HEK293 (cell line): ENCODE results near the gene G2E3.
"Not testable (repeated sequence)": the region's sequence is repeated elsewhere in the genome, so short reads cannot be mapped to it uniquely, and the experiment has no call there.

Experiments
- CTCF ChIA-PET: fragments of 350-600 bp; formaldehyde crosslinking; extraction: SDS; loops from one replicate; lab custom pipeline; 2021; ENCODE audit warnings: antibody characterized with exemption; lab: Yijun Ruan, JAX
- POLR2A ChIA-PET: fragments of 300-600 bp; formaldehyde crosslinking; extraction: SDS; loops from one replicate; lab custom pipeline; 2020; ENCODE audit warnings: antibody characterized with exemption, inconsistent platforms; lab: Yijun Ruan, JAX
- H3K27ac ChIP-seq: fragments of 200-500 bp; sonication (Bioruptor generic); 2 replicates; pipeline ENCODE4 v1.5.1; 2014; ENCODE audit warnings: low read depth, low read length, control low read depth, inconsistent platforms; ENCODE audit errors: extremely low read depth
- H3K36me3 ChIP-seq, 2 experiments: fragments of 200-500 bp in 1 of 2; sonication (Bioruptor generic) in 1 of 2; 1 replicate in 1 of 2; 2 replicates in 1 of 2; pipeline ENCODE4 v1.5.1; 2014 to 2017; ENCODE audit warnings: inconsistent platforms in 2 of 2, low read length in 2 of 2; ENCODE audit not compliant: control insufficient read depth in 2 of 2, insufficient read depth in 1 of 2
- H3K4me1 ChIP-seq: fragments of 200-500 bp; sonication (Bioruptor generic); 2 replicates; pipeline ENCODE4 v1.5.1; 2014; ENCODE audit warnings: mild to moderate bottlenecking, low read length, inconsistent platforms; ENCODE audit not compliant: control insufficient read depth, insufficient read depth
- H3K4me3 ChIP-seq: 2 replicates; pipeline ENCODE4 v1.5.1; 2011; ENCODE audit warnings: low read depth, mild to moderate bottlenecking, control low read depth, low read length, moderate library complexity
- H3K9me3 ChIP-seq: fragments of 200-500 bp; sonication (Bioruptor generic); 2 replicates; pipeline ENCODE4 v1.5.1; 2014; ENCODE audit warnings: low read depth, low read length, inconsistent platforms; ENCODE audit not compliant: control insufficient read depth, insufficient read depth
- BCL11B ChIP-seq: fragments of 450-650 bp; formaldehyde crosslinking; IDR thresholded peaks from 2 replicates; pipeline ENCODE4 v1.5.1; 2016; ENCODE audit warnings: low read depth, missing biosample characterization, missing genetic modification characterization
- FEZF1 ChIP-seq: fragments of 450-650 bp; formaldehyde crosslinking; IDR thresholded peaks from 2 replicates; pipeline ENCODE4 v1.5.1; 2016; ENCODE audit warnings: missing biosample characterization, missing genetic modification characterization
- HIC1 ChIP-seq: fragments of 450-650 bp; formaldehyde crosslinking; IDR thresholded peaks from 2 replicates; pipeline ENCODE4 v1.5.1; 2016; ENCODE audit warnings: missing biosample characterization, missing genetic modification characterization
- MZF1 ChIP-seq: fragments of 450-650 bp; formaldehyde crosslinking; IDR thresholded peaks from 2 replicates; pipeline ENCODE4 v1.5.1; 2017; ENCODE audit warnings: missing biosample characterization, missing genetic modification characterization, borderline replicate concordance
- OVOL3 ChIP-seq: fragments of 450-650 bp; formaldehyde crosslinking; IDR thresholded peaks from 2 replicates; pipeline ENCODE4 v1.5.1; 2016; ENCODE audit warnings: missing biosample characterization, missing genetic modification characterization
- REPIN1 ChIP-seq: fragments of 450-650 bp; formaldehyde crosslinking; IDR thresholded peaks from 2 replicates; pipeline ENCODE4 v1.5.1; 2017; ENCODE audit warnings: missing biosample characterization, missing genetic modification characterization, low read depth
- SP7 ChIP-seq: fragments of 450-650 bp; formaldehyde crosslinking; IDR thresholded peaks from 2 replicates; pipeline ENCODE4 v1.5.1; 2016; ENCODE audit warnings: missing biosample characterization, missing genetic modification characterization
- ZNF132 ChIP-seq: fragments of 450-650 bp; formaldehyde crosslinking; IDR thresholded peaks from 2 replicates; pipeline ENCODE4 v1.5.1; 2017; ENCODE audit warnings: missing biosample characterization, missing genetic modification characterization, borderline replicate concordance
- ZNF138 ChIP-seq: fragments of 450-650 bp; formaldehyde crosslinking; IDR thresholded peaks from 2 replicates; pipeline ENCODE4 v1.5.1; 2016; ENCODE audit warnings: missing biosample characterization, missing genetic modification characterization, borderline replicate concordance
- ZNF146 ChIP-seq: fragments of 450-650 bp; formaldehyde crosslinking; IDR thresholded peaks from 2 replicates; pipeline ENCODE4 v1.5.1; 2016; ENCODE audit warnings: missing biosample characterization, missing genetic modification characterization
- ZNF2 ChIP-seq: fragments of 450-650 bp; formaldehyde crosslinking; IDR thresholded peaks from 2 replicates; pipeline ENCODE4 v1.5.1; 2016; ENCODE audit warnings: missing biosample characterization, missing genetic modification characterization
- ZNF24 ChIP-seq: fragments of 450-650 bp; formaldehyde crosslinking; IDR thresholded peaks from 2 replicates; pipeline ENCODE4 v1.5.1; 2016; ENCODE audit warnings: missing biosample characterization, missing genetic modification characterization
- ZNF266 ChIP-seq: fragments of 450-650 bp; formaldehyde crosslinking; IDR thresholded peaks from 2 replicates; pipeline ENCODE4 v1.5.1; 2016; ENCODE audit warnings: missing biosample characterization, missing genetic modification characterization, low read depth
- ZNF280C ChIP-seq: fragments of 450-650 bp; formaldehyde crosslinking; IDR thresholded peaks from 2 replicates; pipeline ENCODE4 v1.5.1; 2016; ENCODE audit warnings: missing biosample characterization, missing genetic modification characterization
- ZNF350 ChIP-seq: fragments of 450-650 bp; formaldehyde crosslinking; IDR thresholded peaks from 2 replicates; pipeline ENCODE4 v1.5.0; 2017; ENCODE audit warnings: missing biosample characterization, mild to moderate bottlenecking, missing genetic modification characterization
- ZNF366 ChIP-seq: fragments of 450-650 bp; formaldehyde crosslinking; conservative IDR thresholded peaks from 2 replicates; pipeline ENCODE4 v1.5.1; 2016; ENCODE audit warnings: missing biosample characterization, missing genetic modification characterization
- ZNF514 ChIP-seq: fragments of 450-650 bp; formaldehyde crosslinking; IDR thresholded peaks from 2 replicates; pipeline ENCODE4 v1.5.1; 2016; ENCODE audit warnings: missing biosample characterization, missing genetic modification characterization
- ZNF558 ChIP-seq: fragments of 450-650 bp; formaldehyde crosslinking; IDR thresholded peaks from 2 replicates; pipeline ENCODE4 v1.5.1; 2016; ENCODE audit warnings: missing biosample characterization, missing genetic modification characterization
- ZNF561 ChIP-seq: fragments of 450-650 bp; IDR thresholded peaks from 2 replicates; pipeline ENCODE4 v1.5.1; 2018; ENCODE audit warnings: missing biosample characterization, missing genetic modification characterization, borderline replicate concordance
- ZNF624 ChIP-seq: fragments of 450-650 bp; formaldehyde crosslinking; IDR thresholded peaks from 2 replicates; pipeline ENCODE4 v1.5.1; 2017; ENCODE audit warnings: missing biosample characterization, missing genetic modification characterization
- ZNF768 ChIP-seq: fragments of 450-650 bp; formaldehyde crosslinking; IDR thresholded peaks from 2 replicates; pipeline ENCODE4 v1.5.1; 2018; ENCODE audit warnings: missing biosample characterization, mild to moderate bottlenecking, missing genetic modification characterization
- ZNF777 ChIP-seq: fragments of 450-650 bp; formaldehyde crosslinking; IDR thresholded peaks from 2 replicates; pipeline ENCODE4 v1.5.1; 2017; ENCODE audit warnings: missing biosample characterization, missing genetic modification characterization, borderline replicate concordance
- ZSCAN16 ChIP-seq: fragments of 450-650 bp; formaldehyde crosslinking; IDR thresholded peaks from 2 replicates; pipeline ENCODE4 v1.5.1; 2016; ENCODE audit warnings: missing biosample characterization, missing genetic modification characterization
- ZSCAN23 ChIP-seq: fragments of 450-650 bp; formaldehyde crosslinking; IDR thresholded peaks from 2 replicates; pipeline ENCODE4 v1.5.1; 2016; ENCODE audit warnings: missing biosample characterization, missing genetic modification characterization
- TF ChIP-seq, protein P1 (sequence below): fragments of 450-650 bp; formaldehyde crosslinking; IDR thresholded peaks from 2 replicates; pipeline ENCODE4 v1.5.1; 2016; ENCODE audit warnings: missing biosample characterization, missing genetic modification characterization
- TF ChIP-seq, protein P2 (sequence below): fragments of 450-650 bp; formaldehyde crosslinking; IDR thresholded peaks from 2 replicates; pipeline ENCODE4 v1.5.1; 2016; ENCODE audit warnings: missing biosample characterization, missing genetic modification characterization

The G2E3 gene

DNA sequence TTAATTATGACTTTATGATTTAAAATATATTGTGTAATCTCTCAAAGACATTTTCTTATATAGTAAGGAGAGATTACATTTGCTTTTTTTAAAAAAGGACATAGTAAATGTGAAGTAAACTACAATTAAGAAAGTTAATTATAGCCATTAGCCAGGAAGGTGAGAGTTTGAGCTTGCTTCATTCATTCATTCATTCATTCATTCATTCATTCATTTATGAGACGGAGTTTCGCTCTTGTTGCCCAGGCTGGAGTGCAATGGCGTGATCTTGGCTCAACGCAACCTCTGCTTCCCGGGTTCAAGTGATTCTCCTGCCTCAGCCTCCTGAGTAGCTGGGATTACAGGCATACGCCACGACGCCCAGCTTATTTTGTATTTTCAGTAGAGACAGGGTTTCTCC lies 45.7 kb downstream of the G2E3 start:
- H3K4me3 ChIP-seq, CTCF ChIA-PET, H3K4me1 ChIP-seq, H3K9me3 ChIP-seq, POLR2A ChIA-PET, H3K27ac ChIP-seq: not testable (repeated sequence)
- H3K36me3 ChIP-seq = peaks cover 62 to 71% of the 10 kb centered on the region in 2 experiments
- TF ChIP-seq ZNF24 (tag by site-specific recombination) = peak; percentile 76

DNA sequence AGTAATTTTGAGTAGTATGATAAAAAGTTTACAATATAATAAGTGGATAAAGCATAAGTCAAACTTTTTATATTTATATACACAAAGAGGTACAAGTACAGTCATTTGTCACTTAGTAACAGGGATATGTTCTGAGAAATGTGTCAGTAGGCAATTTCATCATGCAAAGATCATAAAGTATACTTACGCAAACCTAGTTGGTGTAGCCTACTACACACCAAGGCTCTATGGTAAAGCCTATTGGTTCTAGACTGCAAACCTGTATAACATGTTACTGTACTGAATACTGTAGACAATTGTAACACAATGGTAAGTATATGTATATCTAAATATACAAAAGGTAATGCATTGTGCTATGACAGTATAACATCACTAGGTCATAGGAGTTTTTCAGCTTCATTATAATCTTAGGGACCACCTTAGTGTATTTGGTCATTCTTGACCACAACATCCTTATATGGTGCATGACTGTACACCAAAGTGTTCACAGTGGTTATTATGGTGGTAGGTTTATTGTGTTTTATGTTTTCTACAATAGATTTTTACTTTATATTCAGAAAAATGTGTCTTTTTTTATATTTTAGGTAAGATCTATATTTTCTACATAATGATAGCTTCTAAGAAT lies 48.3 kb downstream of the G2E3 start:
- ChIA-PET CTCF (no interaction called here), POLR2A (no interaction called here)
- Histone ChIP-seq H3K9me3 (no peaks in the 10 kb centered on the region), H3K4me1 (peaks cover 9% of the 10 kb centered on the region), H3K27ac (no peak overlapping the region), H3K4me3 (no peak overlapping the region), H3K36me3 (peaks cover 50 to 66% of the 10 kb centered on the region in 2 experiments)
- no peak for TF ChIP-seq ZNF146 (tag by site-specific recombination)
- no peak for TF ChIP-seq ZNF514 (tag by site-specific recombination)
- TF ChIP-seq ZNF561 (tag by site-specific recombination) = no peak
- TF ChIP-seq ZSCAN16 (tag by site-specific recombination) = no peak
- TF ChIP-seq ZNF768 (tag by site-specific recombination) = no peak
- TF ChIP-seq ZNF777 = no peak
- TF ChIP-seq ZNF350 (tag by site-specific recombination) = no peak
- TF ChIP-seq HIC1 (tag by site-specific recombination) = no peak
- no peak for TF ChIP-seq ZNF132 (tag by site-specific recombination)
- TF ChIP-seq ZNF280C = no peak
- TF ChIP-seq OVOL3 (tag by site-specific recombination) = no peak
- TF ChIP-seq, protein P1, sequence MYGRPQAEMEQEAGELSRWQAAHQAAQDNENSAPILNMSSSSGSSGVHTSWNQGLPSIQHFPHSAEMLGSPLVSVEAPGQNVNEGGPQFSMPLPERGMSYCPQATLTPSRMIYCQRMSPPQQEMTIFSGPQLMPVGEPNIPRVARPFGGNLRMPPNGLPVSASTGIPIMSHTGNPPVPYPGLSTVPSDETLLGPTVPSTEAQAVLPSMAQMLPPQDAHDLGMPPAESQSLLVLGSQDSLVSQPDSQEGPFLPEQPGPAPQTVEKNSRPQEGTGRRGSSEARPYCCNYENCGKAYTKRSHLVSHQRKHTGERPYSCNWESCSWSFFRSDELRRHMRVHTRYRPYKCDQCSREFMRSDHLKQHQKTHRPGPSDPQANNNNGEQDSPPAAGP (tag by site-specific recombination) = no peak
- TF ChIP-seq ZNF624 (tag by site-specific recombination) = no peak
- TF ChIP-seq REPIN1 (tag by site-specific recombination) = no peak

DNA sequence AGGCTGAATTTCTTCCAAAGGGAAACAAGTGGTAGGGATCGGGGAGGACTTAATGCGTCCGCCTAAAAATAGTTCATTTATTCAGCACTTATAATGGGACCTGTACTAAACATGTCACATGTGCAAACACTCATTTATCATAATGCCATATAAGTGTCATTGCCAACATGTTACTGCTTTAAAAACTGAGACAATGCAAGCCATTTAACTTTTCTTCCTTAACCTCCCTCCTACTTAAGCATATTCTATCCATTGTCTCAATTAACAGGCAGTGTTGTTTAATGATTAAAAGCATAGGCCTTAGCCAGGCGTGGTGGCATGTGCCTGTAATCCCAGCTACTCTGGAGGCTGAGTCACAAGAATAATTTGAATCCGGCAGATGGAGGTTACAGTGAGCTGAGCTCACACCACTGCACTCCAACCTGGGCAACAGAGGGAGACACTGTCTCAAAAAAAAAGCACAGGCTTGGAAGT lies 49.6 kb downstream of the G2E3 start:
- no peak overlapping the region for H3K4me3 ChIP-seq
- CTCF ChIA-PET = interaction anchor here (0.8 kb wide), 1 partner anchor 8 kb away, joined by 4 read pairs; no protein-coding TSS in a partner anchor
- POLR2A ChIA-PET = no interaction called here
- H3K36me3 ChIP-seq = peaks cover 45 to 57% of the 10 kb centered on the region in 2 experiments
- H3K4me1 ChIP-seq = peaks cover 9% of the 10 kb centered on the region
- H3K27ac ChIP-seq = no peak overlapping the region
- no peaks in the 10 kb centered on the region for H3K9me3 ChIP-seq
- TF ChIP-seq ZNF558 (tag by site-specific recombination) (no peak), BCL11B (no peak), ZSCAN23 (no peak), ZNF266 (no peak), SP7 (tag by site-specific recombination) (peak; percentile 72), MZF1 (tag by site-specific recombination) (peak; percentile 68; the same call in 1 of the 2 replicates), ZNF24 (tag by site-specific recombination) (0 out of 2 replicates have a peak, but pooled peaks have one; percentile 61), ZNF366 (tag by site-specific recombination) (peak; percentile 71), ZNF2 (tag by site-specific recombination) (peak; percentile 34; the same call in 1 of the 2 replicates), ZNF138 (no peak), FEZF1 (tag by site-specific recombination) (peak; percentile 46; the same call in 1 of the 2 replicates)
- TF ChIP-seq, protein P2, sequence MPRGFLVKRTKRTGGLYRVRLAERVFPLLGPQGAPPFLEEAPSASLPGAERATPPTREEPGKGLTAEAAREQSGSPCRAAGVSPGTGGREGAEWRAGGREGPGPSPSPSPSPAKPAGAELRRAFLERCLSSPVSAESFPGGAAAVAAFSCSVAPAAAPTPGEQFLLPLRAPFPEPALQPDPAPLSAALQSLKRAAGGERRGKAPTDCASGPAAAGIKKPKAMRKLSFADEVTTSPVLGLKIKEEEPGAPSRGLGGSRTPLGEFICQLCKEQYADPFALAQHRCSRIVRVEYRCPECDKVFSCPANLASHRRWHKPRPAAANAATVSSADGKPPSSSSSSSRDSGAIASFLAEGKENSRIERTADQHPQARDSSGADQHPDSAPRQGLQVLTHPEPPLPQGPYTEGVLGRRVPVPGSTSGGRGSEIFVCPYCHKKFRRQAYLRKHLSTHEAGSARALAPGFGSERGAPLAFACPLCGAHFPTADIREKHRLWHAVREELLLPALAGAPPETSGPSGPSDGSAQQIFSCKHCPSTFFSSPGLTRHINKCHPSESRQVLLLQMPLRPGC (tag by site-specific recombination) = peak; percentile 73; the same call in 1 of the 2 replicates
